Eye (tissue), 1 donor: Measurements from ENCODE around the gene FAAP100.
A peak's percentile ranks its signal among the peaks of the same experiment; 100 is the strongest.

ENCODE experiments used
- DNase-seq: peaks from one replicate; pipeline ENCODE4 v3.0.0-alpha.2; 2015

The FAAP100 gene

DNA sequence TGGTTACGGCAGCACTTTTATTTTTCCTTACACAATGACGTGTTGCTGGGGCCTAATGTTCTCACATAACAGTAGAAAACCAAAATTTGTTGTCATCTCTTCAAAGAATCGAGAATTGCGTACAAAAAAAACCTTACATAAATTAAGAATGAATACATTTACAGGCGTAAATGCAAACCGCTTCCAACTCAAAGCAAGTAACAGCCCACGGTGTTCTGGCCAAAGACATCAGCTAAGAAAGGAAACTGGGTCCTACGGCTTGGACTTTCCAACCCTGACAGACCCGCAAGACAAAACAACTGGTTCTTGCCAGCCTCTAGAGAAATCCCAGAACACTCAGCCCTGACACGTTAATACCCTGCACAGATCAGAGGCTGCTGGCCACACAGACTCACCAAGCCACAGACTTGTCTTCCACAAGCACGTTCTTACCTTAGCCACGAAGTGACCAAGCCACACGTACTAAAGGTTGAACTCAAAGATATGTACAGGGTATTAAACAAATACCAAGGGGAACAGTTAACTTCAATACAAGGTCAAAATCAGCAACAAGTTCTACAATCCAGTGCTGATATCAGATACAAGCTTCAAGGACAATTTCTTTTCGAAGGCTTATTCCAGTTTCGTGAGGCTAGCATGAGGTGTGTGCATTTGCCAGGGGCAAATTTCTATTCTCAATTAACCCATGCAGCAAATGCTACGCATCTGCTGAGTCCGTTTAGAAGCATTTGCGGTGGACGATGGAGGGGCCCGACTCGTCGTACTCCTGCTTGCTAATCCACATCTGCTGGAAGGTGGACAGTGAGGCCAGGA is 42.0 kb downstream of the FAAP100 start:
- no peak for DNase-seq

DNA sequence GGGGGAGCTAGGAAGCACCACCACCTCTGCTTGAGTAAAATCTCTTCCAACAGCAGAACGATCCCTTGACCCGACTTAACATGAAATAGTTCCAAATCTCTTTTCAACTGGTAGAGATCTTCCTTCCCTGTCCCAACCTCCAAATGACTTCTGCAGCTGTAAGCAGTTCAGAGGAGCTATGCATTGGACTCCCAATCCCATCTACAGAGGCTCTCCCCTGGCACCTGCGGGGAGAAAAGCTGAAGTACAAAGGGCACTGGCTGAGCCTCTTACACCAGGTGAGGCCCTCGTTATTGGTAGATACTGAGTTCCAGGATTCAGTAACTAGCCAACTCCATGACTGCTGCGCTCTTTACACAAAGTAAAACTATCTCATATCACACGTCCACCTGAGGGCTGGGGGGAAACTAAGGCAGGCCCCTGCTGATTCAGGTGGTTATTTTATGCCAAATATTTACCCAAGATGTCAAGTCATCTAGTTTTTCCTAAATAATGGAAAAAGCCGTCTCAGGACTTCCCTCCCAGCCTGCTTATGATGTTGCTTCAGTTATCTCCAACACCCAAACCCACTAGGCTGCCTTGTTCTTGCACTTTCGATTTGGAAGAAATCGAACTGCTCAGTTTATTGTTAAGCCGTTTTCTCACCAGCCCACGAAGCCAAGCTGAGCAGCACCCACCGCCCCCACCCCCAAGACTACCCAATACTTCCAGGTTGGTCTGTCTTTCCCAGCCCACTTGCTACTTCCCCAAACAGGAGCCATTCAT is 42.8 kb downstream of the FAAP100 start:
- DNase-seq: no peak

DNA sequence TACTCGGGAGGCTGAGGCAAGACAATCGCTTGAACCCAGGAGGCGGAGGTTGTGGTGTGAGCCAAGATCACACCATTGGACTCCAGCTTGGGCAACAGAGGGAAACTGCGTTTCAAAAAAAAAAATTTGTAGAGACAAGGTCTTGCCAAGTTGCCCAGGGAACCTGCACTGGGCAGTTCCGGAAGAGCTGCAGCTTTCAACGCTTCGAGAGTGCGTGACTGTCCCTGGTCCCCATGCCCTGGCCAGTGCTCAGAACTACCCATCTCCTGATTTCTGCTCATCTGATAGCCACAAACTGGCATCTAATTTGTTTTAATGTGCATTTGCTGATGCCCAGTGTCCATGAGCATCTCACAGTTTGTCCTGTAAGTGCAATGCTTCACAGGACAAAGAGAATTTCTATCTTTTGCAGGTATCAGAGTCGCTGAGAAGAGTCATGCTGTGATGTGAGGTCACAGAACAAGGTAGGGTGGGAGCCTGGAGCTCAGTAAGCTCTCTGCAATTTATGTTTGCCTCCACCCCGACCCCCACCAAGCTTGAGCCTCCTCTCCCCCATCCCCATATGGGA is 43.4 kb downstream of the FAAP100 start:
- DNase-seq: no peak

DNA sequence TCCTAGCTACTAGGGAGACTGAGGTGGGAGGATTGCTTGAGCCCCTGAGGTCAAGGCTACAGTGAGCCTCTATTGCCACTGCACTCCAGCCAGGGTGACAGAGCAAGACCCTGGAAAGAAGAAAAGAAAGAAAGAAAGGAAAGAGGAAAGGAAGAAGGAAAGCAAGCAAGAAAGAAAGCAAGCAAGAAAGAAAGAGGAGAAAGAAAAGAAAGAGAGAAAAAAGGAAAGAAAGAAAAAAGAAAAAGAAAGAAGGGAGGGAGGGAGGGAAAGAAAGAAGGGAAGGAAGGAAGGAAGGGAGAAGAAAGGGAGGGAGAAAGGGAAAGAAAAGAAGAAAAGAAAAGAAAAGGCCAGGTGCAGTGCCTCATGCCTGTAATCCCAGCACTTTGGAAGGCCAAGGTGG is 48.5 kb downstream of the FAAP100 start:
- no peak for DNase-seq

DNA sequence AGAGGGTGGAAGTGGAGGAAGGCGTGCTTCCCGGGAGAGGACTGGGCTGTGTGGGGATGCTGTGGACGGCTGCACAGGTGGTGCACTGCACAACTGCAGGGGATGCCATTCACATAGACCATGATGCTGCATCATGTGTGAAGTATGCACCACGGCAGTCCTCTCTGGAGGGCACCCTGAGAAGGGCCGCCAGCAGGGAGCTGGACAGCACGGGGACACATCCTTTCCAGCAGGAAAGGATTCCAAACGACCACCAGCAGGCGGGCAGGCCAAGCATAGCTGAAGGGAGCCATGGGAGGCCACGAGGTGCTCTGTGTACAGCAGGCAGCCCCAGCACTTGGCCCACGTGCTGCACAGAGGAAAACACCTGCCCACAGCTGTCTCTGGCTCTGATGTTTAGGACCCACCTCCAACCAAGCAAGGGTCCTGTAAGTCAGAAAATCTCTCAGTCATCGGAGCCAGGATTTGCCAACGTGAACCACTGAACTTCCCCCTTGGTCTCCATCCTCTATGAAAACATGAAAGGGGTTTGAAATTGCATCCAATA is 49.6 kb downstream of the FAAP100 start:
- no peak for DNase-seq

DNA sequence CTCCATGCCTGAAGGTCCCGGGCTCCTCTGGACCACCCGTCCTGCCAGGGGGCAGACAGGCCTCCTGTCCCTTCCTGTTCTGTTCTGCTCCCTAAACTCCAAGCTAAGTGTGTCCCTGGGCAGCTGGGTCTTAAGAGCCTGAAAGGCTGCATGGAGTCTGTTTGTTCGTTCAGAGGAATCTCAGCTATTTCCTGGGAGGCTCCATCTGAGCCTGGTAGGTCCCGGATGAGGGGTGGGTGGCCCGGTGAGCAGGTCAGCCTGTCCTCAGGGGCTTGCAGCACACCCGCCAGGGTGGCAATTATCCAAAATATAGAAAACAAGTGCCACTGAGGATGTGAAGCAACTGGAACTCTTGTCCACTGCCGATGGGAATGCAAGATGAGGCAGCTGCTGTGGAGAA is 52.1 kb downstream of the FAAP100 start:
- DNase-seq: no peak

DNA sequence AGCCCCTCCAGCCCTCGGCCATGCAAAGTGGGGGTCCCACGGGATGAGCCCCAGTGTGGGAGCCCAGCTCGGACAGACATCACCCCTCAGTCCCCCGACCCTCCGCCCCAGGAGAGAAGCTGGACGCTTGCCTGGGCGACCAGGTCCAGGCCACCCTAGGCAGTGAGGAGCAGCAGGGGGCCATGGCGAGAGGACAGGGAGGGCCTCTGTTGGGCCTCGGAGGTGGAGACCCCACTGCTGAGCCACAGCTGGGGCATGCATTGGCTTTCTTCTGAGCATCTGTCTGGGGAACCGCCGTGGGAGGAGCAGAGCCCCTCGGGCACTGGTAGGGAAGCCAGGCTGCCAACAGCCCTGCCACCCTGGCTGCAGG is 52.6 kb downstream of the FAAP100 start:
- no peak for DNase-seq

DNA sequence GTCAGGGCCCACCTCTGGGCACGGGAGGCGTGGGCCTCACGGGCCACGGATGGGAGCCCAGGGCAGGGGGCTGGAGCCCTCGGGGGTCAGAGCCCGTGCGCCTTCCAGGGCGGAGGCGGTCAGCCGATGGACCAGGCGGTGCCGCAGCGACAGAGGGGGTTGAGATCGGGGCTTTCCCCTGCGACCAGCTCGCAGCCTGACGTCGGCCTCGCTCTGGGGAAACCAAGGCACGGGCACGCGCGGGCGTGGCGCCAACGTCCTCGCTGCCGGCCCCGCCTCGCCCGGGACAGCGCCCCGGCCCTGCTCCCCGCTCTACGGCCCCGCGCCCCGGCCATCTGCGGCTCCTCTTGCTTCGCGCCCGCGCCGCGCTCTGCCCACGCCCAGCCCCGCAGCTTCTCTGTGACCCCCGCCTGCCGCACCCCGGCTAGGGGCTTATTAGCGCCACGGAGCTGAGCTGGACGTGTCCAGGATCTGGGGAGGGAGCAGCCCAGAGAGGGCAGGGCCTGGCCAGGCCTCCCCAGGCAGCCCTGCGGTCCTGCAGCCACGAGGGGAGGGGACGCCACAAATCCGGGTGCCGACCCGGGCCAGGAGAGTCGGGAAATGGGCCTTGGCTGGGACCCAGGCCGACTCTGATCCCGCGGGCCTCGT is 53.1 kb downstream of the FAAP100 start:
- no peak for DNase-seq

DNA sequence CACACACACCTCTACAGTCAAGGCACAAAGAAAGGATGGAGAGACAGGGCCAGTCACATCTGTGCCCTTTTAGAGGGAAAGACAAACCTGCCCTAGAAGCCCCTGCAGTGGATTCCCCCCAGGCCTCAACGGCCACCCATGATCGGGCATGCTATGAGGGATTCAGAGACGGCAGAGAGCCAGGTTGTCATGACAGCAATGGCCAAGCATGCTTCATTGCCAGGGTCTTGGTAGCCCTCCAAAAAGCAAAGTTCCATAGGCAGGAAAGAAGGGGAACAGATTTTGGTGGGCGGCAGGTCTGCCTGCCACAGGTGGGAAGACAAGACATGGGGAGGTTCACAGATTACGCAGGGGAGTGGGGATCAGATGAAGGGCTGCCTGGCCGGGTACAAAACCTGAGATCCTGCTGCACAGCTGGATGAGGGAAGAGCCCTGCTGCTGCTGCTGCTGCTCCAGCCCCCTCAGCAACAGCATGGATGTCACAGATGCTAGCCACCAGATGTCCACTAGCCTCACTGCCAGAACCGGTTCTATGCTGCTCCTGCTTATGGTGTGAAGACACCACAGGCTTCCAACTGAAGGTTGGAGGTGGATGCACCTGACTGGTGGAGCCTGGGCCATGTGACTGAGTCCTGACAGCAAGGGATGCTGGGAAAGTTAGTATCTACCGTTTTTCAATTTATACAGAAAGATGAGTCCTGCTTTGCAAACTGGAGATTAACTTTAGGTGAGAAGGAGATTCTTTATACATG is 57.4 kb downstream of the FAAP100 start:
- no peak for DNase-seq

DNA sequence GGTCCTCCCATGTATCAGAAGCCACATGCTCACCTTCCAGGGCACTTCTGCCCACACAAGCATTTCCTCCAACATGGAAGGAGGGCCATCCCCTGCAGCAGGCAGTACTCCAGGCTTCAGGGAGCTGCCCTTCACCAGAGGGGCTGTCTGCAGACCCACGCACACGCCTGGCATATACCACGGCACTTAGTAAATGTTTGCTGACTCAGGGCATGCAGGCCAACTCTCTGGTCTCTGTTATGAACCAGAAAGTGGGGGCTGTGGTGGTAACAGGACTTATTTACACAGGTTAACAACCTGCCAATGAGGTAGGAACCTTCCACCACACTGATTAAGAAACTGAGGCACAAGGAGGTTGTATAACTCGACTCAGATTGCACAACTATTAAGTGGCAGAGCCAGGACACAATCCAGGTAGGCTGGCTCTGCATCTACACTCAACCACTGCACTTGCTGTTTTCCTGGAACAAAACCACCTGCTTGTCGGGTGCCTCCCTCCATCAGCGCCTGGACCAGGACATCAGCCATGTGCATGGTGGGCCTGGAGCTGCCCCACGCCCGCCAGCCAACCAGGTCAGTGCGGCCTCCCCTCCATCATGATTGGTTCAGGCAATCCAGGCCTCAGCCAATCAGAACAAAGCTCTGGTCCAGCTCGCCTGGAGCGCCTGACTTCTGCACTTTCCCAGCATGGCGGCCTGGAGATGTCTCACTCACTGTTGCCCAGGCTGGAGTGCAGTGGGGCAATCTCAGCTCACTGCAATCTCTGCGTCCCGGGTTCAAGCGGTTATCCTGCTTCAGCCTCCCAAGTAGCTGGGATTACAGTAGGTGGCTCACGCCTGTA is 58.7 kb downstream of the FAAP100 start:
- DNase-seq: no peak

DNA sequence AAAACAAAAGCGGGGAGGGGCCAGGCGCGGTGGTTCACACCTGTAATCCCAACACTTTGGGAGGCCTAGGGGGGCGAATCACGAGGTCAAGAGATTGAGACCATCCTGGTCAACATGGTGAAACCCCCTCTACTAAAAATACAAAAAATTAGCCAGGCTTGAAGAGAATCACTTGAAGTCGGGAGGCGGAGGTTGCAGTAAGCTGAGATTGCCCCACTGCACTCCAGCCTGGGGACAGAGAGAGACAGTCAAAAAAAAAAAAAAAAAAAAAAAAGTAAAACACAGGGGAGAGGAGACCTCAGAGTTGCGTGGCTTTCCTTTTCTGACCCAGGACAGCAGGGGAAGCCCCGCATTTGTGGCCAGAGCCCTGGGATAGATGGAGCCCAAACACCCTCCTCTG is 59.4 kb downstream of the FAAP100 start:
- DNase-seq: no peak

DNA sequence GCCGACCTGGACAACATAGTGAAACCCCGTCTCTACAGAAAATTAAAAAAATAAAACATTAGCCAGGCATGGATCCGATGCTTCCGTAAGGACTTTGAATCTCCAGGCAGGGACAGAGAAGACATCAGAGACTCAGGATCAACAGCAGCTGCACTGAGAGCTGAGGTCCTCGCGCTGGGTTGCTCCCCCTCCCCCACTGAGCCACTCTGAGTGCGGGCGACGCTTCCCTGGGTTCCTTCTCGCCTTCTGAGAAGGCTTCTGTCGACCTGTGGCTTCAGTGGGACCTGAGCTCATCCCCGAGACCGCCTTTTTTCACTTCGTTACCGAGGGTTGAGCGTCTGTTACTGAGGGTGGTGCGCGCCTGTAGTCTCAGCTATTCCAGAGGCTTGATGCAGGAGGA is 60.0 kb downstream of the FAAP100 start:
- DNase-seq: no peak

DNA sequence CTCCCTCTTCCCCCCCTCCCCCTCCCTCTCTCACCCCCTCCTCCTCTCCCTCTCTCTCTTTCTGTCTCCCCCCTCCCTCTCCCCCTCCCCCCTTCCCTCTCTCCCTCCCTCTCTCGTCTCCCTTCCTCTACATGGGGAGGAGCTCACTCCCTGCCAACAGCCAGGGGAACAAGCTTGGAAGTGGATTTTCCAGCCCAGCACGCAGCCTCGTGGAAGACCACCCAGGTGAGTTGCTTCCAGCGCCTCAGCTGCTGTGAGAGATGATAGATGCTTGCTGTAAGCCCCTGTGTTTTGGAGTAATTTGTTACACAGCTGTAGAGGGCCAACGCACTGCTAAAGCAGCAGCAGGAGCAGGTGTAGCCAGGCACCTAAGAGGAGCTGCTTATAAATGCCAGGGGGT is 60.4 kb downstream of the FAAP100 start:
- peak; percentile 60 for DNase-seq

DNA sequence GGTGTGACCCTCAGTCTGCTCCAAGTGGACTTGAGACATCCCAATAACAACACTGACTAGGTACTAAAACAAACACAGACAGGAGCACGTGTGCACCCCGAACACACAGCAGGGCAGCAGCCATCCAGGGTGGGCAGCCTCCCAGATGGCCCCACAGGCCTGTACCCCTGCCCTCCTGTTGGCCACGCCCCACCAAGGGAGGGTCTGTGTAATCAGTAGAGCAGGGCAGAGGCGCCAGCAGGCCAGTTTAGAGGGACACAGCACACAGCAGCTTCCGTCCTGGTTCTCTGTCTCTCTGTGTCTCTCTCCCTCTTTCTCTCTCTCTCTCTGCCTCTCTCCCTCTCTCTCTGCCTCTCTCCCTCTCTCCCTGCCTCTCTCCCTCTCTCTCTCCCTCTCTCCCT is 61.0 kb downstream of the FAAP100 start:
- DNase-seq: no peak

DNA sequence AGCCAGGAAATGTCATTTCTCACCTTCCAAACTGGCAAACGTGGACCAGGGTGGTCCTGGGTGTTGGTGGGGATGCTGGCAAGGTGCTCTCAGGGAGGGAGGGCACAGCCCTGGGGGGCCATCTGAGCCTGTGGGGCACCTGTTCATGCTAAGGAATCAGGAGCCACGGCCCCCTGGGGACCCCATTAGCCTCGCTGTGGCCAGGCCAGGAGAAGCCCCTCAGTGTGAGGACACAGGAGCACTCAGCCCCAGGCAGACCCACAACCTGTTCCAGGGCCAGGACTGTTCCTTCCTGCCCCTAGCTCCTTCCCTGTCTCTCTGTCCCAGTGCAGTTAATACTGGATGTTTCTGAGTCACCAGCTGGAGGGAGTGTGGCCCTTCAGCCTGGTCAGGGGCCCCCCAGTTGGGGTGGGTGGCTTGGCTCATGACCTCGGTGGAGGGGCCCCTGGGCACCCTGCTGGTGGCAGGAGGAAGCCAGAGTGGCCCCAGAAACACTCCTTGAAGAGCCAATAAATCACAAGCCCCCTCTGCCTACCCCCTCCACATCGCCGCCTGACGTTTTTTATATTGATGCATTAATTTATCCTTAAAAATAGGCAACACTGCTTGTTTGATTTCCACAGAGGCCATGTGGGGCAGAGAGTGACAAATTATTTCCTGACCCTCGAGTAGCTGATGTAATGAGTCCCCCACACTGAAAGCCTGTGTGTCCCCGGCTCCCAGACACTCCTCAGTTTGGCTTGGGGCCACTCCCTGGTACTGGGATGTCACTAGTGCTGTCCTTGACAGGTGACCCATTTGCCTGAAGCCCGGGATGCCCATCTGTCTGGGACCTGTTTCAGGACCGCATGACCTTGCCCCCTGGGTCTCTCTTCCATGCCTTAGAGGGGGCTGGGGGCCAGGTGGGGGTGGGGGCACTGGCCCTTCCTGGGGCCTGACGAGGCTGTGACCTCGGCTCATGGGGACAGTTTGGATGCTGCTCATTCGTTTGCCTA is 61.9 kb downstream of the FAAP100 start:
- no peak for DNase-seq
